ENCODE results near the gene COX14.

COX14 gene

DNA sequence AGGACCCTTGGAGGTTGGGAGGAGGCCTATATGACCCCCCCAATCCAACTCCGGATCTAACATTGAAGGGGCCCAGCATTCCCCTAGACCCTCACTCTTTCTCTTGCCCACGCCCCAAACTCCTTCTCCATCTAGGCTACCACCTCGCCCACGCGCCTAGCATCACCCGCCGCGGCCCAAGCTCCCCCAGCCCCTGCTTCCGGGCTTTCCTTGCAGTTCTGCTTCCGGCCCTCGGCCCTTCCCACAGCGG lies 54.7 kb downstream of the COX14 start:
- peak in 1 of 2 experiments; percentile 23 for DNase-seq

- peak; percentile 98 for DNase-seq
Measured at GRCh38 chr12:50167049-50167828, 55.2 kb downstream of the COX14 start, which contains the start of gene CERS5. TSS of gene CERS5 (minus strand) at chr12:50167369. CDS start at chr12:50167297, 72 bp downstream.

All from Kasumi-1 (cell line).